ENCODE measurements around the gene KLHL21.

Gene KLHL21

GRCh38 chr1:6588893-6589520, 13.7 kb downstream of the KLHL21 start:
- in situ Hi-C loops (cut with HindIII; ENCODE audit: low pct_ligation_motif_present, low pct_unique_long_range_greater_than_20kb, low sequenced_read_pairs), result no loop called here

GRCh38 chr1:6588128-6588892, 14.4 kb downstream of the KLHL21 start:
- DNase-seq, result no peak
- in situ Hi-C loops (cut with HindIII; ENCODE audit: low pct_ligation_motif_present, low pct_unique_long_range_greater_than_20kb, low sequenced_read_pairs), result no loop called here

More at GRCh38 chr1:6588893-6589520, 13.7 kb downstream of the KLHL21 start:
- no peak for DNase-seq

- DNase-seq, result no peak
- in situ Hi-C loops (cut with HindIII; ENCODE audit: low pct_ligation_motif_present, low pct_unique_long_range_greater_than_20kb, low sequenced_read_pairs), result no loop called here
Observed at GRCh38 chr1:6587261-6588005, 15.2 kb downstream of the KLHL21 start.

- DNase-seq, result no peak
- in situ Hi-C loops (cut with HindIII; ENCODE audit: low pct_ligation_motif_present, low pct_unique_long_range_greater_than_20kb, low sequenced_read_pairs), result no loop called here
Observed at GRCh38 chr1:6586404-6586816, 16.3 kb downstream of the KLHL21 start.

- DNase-seq, result no peak
- in situ Hi-C loops (cut with HindIII; ENCODE audit: low pct_ligation_motif_present, low pct_unique_long_range_greater_than_20kb, low sequenced_read_pairs), result no loop called here
Observed at GRCh38 chr1:6585841-6586240, 16.8 kb downstream of the KLHL21 start.

GRCh38 chr1:6585081-6585722, 17.5 kb downstream of the KLHL21 start:
- in situ Hi-C loops (cut with HindIII; ENCODE audit: low pct_ligation_motif_present, low pct_unique_long_range_greater_than_20kb, low sequenced_read_pairs), result no loop called here

GRCh38 chr1:6584126-6585080, 18.3 kb downstream of the KLHL21 start:
- no peak for DNase-seq
- in situ Hi-C loops (cut with HindIII; ENCODE audit: low pct_ligation_motif_present, low pct_unique_long_range_greater_than_20kb, low sequenced_read_pairs), result no loop called here

More at GRCh38 chr1:6585081-6585722, 17.5 kb downstream of the KLHL21 start:
- DNase-seq, result no peak

- no peak for DNase-seq
- in situ Hi-C loops (cut with HindIII; ENCODE audit: low pct_ligation_motif_present, low pct_unique_long_range_greater_than_20kb, low sequenced_read_pairs), result no loop called here
Observed at GRCh38 chr1:6582370-6582769, 20.3 kb downstream of the KLHL21 start.

- in situ Hi-C loops (cut with HindIII; ENCODE audit: low pct_ligation_motif_present, low pct_unique_long_range_greater_than_20kb, low sequenced_read_pairs), result no loop called here
- no peak for DNase-seq
Observed at GRCh38 chr1:6581561-6582305, 20.9 kb downstream of the KLHL21 start.

GRCh38 chr1:6580593-6581409, 21.9 kb downstream of the KLHL21 start:
- in situ Hi-C loops (cut with HindIII; ENCODE audit: low pct_ligation_motif_present, low pct_unique_long_range_greater_than_20kb, low sequenced_read_pairs), result no loop called here
- no peak for DNase-seq

GRCh38 chr1:6580119-6580592, 22.5 kb downstream of the KLHL21 start:
- DNase-seq, result peak; percentile 9
- in situ Hi-C loops (cut with HindIII; ENCODE audit: low pct_ligation_motif_present, low pct_unique_long_range_greater_than_20kb, low sequenced_read_pairs), result no loop called here

- peak; percentile 95 for DNase-seq
- in situ Hi-C loops (cut with HindIII; ENCODE audit: low pct_ligation_motif_present, low pct_unique_long_range_greater_than_20kb, low sequenced_read_pairs), result no loop called here
Observed at GRCh38 chr1:6579374-6580118, 23.1 kb downstream of the KLHL21 start, which contains the start of gene ZBTB48. Gene ZBTB48 (plus strand): TSS chr1:6579994. CDS start chr1:6580610, 616 bp downstream.

- in situ Hi-C loops (cut with HindIII; ENCODE audit: low pct_ligation_motif_present, low pct_unique_long_range_greater_than_20kb, low sequenced_read_pairs), result no loop called here
- DNase-seq, result no peak
Observed at GRCh38 chr1:6578624-6579373, 23.9 kb downstream of the KLHL21 start.

GRCh38 chr1:6577831-6578525, 24.7 kb downstream of the KLHL21 start:
- in situ Hi-C loops (cut with HindIII; ENCODE audit: low pct_ligation_motif_present, low pct_unique_long_range_greater_than_20kb, low sequenced_read_pairs), result no loop called here
- no peak for DNase-seq

Data from ACHN (cell line).